Mononuclear cell (primary cell): ENCODE results near the gene GATM. TPM values are rescaled to one million over a fixed set of nuclear protein-coding genes. Genes with fewer than 3 reads are reported as not detected.
A peak's percentile ranks its signal among the peaks of the same experiment; 100 is the strongest.

ENCODE experiments used
- H3K27me3 ChIP-seq: 2 replicates; pipeline ENCODE4 v1.6.0; 2011; ENCODE audit warnings: low read length, control low read depth; ENCODE audit not compliant: insufficient read depth
- H3K4me1 ChIP-seq: 2 replicates; pipeline ENCODE4 v1.5.1; 2011; ENCODE audit warnings: mild to moderate bottlenecking, low read length, control low read depth; ENCODE audit not compliant: insufficient read depth
- H3K4me3 ChIP-seq: 2 replicates; pipeline ENCODE4 v1.5.1; 2011; ENCODE audit warnings: mild to moderate bottlenecking, low read length, moderate library complexity
- H3K9me3 ChIP-seq: 2 replicates; pipeline ENCODE4 v1.5.1; 2011; ENCODE audit warnings: low read depth, mild to moderate bottlenecking, control low read depth, low read length
- total RNA-seq: library from RNA; depleted of rRNA; stranded (reverse); fragments of >200 nt; gene quantifications from one replicate; pipeline ENCODE4 v1.2.3, GENCODE V29; 2012

GATM gene
- total RNA-seq, 1 donor = 2.3 TPM

DNA sequence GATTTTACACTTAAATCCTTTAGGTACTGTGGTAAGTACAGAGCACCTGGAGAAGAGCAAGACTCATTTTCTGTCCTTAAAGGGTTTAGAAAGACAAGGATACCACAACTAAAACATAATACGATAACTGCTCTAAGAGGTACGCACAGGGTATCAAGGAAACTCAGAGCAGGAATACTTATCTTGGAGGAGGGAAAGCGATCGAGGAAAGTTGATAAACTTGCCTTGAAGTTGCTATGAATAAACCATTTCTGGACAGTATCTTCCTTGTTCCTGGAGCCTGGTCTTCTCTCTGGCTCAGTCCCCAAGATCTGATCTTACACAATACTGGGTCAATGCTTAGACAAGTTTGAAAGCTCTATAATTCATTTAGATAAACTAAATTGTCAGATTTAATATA lies 17.6 kb upstream of the GATM start:
- Histone ChIP-seq H3K27me3 (no peaks in the 10 kb centered on the region), H3K9me3 (no peaks in the 10 kb centered on the region), H3K4me1 (peaks cover 4% of the 10 kb centered on the region), H3K4me3 (no peak overlapping the region)

DNA sequence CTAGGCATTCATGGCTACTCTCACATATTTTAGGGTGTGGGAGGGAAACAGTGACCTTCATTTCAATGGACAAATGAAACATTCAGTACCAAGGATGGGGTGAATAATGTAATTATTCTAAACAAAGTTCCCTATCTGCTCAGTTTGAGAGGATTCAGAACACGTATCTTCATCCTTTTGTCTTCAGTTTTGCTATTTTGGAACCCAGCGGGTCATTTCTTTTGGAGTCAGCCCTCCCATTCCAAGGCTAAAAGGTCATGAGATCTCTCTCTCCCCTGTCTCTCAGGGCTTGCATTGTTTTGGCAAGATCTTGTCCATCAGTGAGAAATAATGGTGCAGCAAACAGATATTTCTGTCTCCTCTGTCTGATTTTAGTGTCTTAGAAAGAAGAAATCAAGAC lies 16.3 kb upstream of the GATM start:
- Histone ChIP-seq H3K27me3 (no peaks in the 10 kb centered on the region), H3K4me1 (peaks cover 4% of the 10 kb centered on the region), H3K9me3 (no peaks in the 10 kb centered on the region), H3K4me3 (no peak overlapping the region)

DNA sequence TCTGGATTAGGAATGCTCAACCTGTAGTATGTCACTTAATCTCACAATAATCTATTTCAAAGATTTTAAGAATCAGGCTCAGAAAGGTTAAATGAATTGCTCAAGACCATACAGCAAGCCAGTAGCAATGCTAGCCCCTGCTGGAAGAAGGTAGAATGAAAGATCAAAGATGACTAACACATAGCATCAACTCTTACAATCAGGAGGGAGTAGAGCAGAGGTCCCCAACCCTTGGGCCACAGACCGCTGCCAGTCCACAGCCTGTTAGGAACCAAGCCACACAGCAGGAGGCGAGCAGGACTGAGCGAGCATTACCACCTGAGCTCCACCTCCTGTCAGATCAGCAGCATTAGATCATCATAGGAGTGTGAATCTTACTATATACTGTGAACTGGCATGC lies 15.5 kb upstream of the GATM start:
- Histone ChIP-seq H3K27me3 (no peaks in the 10 kb centered on the region), H3K4me3 (no peak overlapping the region), H3K9me3 (no peaks in the 10 kb centered on the region), H3K4me1 (peaks cover 4% of the 10 kb centered on the region)

DNA sequence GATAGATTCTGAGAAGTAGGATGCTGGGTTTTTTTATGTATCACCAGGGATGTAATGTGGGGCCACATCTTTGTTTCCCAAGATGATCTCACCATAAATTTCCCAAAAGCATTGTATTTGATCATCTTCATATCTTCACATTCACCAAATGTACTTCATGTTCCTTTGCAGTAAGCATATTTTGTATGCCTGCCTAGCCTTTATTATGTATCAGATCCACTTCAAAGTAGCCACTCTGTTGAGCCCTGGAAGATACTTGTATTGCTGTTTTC lies 14.2 kb upstream of the GATM start:
- Histone ChIP-seq H3K4me3 (no peak overlapping the region), H3K4me1 (peaks cover 4% of the 10 kb centered on the region), H3K9me3 (no peaks in the 10 kb centered on the region), H3K27me3 (no peaks in the 10 kb centered on the region)

DNA sequence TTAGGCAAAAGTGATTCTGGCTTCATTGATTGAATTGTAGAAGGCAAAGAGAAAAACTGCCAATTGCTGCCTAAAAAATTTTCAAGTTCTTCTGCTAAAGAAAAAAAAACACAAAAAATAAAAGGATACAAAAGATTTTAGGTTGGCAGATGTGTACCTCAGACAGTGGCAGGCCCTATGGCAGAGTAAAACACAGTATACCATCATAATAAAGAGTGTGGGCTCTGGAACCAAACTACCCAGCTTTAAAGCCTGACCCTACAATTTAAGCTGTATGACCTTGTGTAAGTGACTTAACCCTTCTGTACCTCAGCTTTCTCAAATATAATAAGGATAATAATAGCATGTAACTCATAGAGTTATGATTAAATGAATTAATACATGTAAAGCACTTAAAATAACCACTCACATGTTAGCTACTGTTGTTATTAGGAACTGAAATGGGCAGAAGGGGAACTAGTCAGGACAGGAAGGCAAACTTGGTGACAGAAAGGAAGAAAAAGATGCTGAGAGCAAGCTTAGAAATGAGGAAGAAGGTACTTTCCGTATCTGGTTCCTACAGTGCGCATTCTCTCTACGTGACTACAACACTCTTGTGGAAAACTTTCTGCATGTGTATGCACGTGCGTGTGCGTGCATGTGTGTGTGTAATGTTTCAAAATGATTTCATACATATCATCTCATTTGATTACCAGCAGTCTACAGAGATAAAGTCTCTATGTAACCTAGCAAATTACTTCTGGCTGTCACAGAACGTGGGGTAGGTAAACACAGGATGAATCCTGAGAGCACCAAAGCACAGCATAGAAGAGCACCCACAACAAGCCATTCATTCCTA lies 13.6 kb upstream of the GATM start:
- no peaks in the 10 kb centered on the region for H3K9me3 ChIP-seq
- peaks cover 4% of the 10 kb centered on the region for H3K4me1 ChIP-seq
- H3K4me3 ChIP-seq = no peak overlapping the region

DNA sequence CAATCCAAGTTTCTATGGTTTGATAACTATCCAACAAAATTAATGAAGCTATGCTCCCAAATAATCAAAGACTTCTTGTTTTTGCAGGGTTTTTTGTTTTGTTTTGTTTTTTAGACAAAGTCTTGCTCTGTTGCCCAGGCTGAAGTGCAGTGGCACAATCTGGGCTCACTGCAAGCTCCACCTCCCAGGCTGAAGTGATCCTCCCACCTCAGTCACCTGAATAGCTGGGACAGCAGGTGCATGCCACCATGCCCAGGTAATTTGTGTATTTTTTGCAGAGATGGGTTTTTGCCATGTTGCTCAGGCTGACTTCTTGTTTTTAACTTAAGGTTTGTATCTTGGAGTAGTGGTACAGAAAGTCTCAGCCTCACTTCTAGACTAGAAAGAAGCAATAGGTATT lies 11.0 kb upstream of the GATM start:
- Histone ChIP-seq H3K4me3 (no peak overlapping the region), H3K27me3 (peaks cover 6% of the 10 kb centered on the region), H3K4me1 (peaks cover 4% of the 10 kb centered on the region)

More for the DNA sequence above, 13.6 kb upstream of the GATM start:
- H3K27me3 ChIP-seq = peaks cover 4% of the 10 kb centered on the region

DNA sequence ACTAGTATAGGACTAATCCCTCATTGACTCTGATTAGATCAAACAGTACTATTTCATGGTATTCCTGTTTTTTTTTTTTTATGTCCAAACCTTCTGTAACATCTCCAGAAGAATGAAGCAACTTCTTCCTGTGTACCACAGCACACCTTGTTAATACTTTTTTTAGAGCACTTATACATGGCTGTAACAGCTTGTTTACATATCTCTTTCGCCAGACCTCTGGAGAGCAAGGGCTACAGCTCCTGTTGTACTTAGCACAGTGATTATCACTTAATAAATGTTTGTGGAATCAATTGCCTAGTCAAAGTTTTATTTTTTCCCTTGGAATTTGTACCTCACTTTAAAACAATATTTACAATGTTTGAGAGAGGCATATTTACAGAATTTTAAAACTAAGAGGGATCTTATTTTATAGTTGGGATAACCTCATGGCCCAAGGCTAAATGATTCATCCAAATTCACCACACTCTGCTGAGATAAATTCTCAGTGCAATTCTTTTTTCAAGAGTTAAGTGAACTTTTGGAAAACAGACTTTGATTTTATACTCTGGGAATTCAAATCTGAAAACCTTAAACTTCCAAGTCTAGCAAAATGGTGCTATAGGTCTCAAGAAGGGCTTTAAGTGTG lies 9.2 kb upstream of the GATM start:
- Histone ChIP-seq H3K4me1 (peaks cover 3% of the 10 kb centered on the region), H3K27me3 (peaks cover 6% of the 10 kb centered on the region), H3K4me3 (no peak overlapping the region), H3K9me3 (no peaks in the 10 kb centered on the region)

More for the DNA sequence above, 11.0 kb upstream of the GATM start:
- H3K9me3 ChIP-seq = no peaks in the 10 kb centered on the region

DNA sequence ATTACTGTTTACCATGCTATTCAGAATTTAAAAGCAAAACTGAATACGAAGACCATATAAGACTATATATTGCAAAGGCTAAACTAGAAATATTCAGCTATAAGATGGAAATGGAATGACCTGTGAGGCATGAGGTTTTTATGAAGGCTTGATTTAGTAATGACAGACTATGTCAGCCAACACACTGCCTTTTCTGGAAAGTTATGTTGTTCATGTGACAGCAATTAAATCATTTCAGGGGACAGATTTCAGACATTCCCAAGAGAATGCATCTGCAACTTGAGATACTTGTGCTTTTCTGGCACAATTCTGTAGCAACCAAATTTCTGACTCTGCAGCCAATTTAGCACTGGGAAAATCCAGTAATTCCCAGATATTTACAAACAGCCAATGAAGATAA lies 8.6 kb upstream of the GATM start:
- Histone ChIP-seq H3K27me3 (peaks cover 8% of the 10 kb centered on the region), H3K4me1 (no peaks in the 10 kb centered on the region), H3K4me3 (no peak overlapping the region), H3K9me3 (no peaks in the 10 kb centered on the region)

DNA sequence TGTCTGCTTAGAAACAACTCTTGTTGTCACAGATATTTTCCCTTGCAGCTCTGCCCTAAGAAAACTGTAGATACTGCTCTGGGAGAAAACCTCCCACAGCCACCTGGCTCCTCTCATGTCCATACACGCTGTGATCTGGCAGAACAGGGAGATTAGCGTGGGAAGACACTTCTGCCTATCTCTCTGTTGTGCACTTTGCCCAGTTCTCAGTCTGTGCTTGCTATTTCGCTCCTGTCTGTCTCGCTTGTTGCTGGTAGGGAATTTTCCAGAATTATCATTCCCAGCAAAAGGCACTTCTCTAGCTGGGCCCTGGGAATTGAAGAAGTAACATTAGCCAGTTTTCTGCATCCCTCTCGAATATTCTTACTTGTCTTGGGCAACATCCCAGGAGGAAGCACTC lies 8.1 kb upstream of the GATM start:
- Histone ChIP-seq H3K9me3 (no peaks in the 10 kb centered on the region), H3K4me1 (no peaks in the 10 kb centered on the region), H3K27me3 (peaks cover 14% of the 10 kb centered on the region), H3K4me3 (no peak overlapping the region)

DNA sequence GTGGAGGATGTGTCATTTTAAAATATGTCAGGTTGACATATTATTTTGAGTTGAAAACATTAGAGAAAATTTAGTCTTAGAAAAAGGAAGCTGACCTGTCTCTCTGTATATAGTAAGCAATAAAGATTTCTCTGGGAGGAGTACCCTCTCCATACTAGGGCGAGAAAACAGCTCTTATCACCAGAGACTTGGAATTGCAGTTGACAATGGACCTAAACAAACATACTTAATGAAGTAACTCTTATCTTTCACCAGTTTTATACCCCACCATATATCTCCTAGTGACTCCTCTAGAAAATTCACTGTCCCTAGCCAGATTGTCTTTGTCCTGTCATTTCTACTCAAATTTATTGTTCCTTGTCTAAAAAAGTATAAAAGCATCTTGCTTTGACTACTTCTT lies 7.2 kb upstream of the GATM start:
- Histone ChIP-seq H3K4me1 (no peaks in the 10 kb centered on the region), H3K9me3 (no peaks in the 10 kb centered on the region), H3K4me3 (no peak overlapping the region), H3K27me3 (peaks cover 17% of the 10 kb centered on the region)

DNA sequence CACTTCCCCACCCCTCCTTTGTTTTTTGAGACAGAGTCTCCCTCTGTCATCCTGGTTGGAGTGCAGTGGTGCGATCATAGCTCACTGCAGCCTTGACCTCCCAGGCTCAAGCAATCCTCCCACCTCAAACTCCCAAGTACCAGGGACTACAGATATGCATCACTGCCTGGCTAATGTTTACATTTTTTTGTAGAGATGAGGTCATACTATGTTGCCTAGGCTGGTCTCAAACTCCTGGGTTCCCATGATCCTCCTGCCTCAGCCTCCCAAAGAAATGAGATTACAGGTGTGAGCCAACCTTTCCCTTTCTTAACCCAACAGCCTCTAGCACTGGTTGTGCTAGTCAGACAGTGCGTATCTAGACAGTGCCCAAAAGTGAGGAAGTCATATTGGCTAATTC lies 6.4 kb upstream of the GATM start:
- H3K9me3 ChIP-seq = no peaks in the 10 kb centered on the region
- H3K27me3 ChIP-seq = peaks cover 20% of the 10 kb centered on the region
- H3K4me3 ChIP-seq = no peak overlapping the region
- H3K4me1 ChIP-seq = no peaks in the 10 kb centered on the region

DNA sequence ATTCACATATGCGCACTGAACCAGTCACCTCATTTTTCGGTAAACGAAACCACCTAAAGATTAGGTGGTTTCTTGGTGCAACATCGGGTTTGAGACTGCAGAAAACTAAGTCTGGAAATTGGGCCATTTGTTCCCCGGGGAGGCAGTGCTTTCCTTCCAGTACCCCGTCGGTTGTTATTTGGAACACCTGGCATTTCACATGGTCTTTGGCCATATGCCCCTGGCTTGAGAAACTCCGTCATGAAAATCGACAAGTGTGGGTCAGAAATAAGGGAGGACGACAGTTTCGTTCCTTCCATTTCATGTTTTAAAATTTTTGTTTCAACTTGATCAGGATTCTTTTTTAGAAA lies 544 bp upstream of the GATM start:
- Histone ChIP-seq H3K4me1 (peaks cover 16% of the 10 kb centered on the region), H3K4me3 (peak overlapping the region; percentile 42), H3K27me3 (peaks cover 44% of the 10 kb centered on the region)

DNA sequence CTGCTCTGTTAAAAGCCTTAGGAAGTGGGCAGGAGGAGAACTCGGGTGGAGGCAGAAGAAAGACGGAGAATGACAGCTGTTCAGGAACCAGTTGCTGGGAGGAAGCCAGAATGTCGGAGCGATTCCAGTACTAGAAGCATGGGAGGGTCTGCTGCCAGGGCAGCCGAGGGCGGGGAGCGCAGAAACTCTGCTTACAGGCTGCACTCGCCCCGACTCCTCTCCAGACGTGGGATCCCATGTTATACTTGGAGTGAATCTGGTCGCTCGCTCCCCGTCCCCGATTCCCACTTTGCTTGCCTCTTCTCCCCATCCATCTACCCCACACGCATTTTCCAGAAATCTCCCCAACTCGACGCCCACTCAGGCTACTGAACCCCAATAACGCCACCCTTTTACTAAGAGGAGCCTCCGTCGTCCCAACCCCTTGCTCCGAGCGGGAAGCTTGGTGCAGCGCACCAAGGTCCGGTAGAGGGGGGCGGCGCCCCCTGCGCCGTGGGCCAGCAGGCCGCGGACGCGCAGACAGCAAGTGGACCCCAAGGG lies 665 bp downstream of the GATM start:
- Histone ChIP-seq H3K9me3 (no peaks in the 10 kb centered on the region), H3K4me1 (peaks cover 16% of the 10 kb centered on the region), H3K27me3 (peaks cover 44% of the 10 kb centered on the region), H3K4me3 (peak overlapping the region; percentile 42)

More for the DNA sequence above, 544 bp upstream of the GATM start:
- H3K9me3 ChIP-seq = no peaks in the 10 kb centered on the region

DNA sequence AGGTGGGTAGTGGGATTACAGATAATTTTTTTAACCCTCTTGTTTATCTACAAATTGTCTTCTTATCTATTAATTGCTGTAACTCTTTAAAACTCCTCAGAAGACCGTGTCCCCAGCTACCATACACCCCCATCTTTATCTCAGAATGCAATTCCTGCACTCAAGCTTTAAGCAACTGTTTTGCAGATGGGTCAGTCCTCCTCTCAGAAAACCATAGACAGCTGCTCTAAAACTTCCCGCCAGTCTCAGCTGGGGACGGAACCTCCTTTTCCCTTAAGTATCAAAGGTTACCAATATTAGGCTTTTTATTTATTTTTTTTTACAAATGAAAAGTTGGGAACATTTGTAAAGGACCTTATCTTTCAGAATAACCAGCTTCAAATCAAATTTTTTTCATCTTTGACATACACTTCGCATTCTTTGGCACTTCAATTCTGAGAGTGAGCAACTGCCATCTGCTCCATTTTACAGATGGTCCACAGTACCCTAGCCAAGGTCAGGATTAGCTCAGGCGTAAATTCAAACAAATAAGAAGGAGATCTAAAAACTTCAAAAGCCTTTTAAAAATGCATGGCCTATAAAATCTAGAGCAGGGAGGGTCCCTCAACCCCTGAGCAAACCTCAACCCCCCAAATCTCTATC lies 1.3 kb downstream of the GATM start:
- Histone ChIP-seq H3K4me1 (peaks cover 16% of the 10 kb centered on the region), H3K4me3 (no peak overlapping the region), H3K9me3 (no peaks in the 10 kb centered on the region), H3K27me3 (peaks cover 44% of the 10 kb centered on the region)

DNA sequence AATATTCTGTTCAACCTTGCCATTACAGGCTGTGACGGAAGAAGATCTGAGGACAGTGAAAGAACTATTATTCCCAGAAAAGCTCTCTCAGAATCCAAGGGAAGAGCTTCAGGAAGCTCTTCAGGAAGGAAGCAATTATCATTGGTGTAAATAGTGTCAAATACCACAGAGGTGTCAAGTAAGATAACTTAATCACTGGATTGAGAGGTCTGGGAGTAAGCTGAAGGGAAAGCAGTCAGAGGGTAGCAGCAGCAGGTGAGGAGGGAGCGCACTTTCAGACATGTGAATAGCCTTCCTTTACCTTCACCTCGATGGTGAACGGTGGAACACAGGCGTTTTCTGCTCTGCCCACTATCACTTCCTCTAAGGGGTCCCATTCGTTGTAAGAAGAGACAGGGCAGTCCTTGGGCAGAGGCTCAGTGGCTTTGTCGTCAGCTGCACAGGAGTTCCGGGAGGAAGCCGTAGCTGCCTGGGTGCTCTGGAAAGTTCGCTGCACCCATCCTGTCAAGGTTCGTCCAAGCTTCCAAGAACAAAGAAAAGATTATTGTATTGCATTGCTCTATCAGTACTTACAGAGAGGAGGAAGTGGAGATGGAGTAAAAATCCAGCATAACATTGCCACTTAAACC lies 1.9 kb downstream of the GATM start:
- Histone ChIP-seq H3K4me3 (no peak overlapping the region), H3K4me1 (peaks cover 16% of the 10 kb centered on the region), H3K9me3 (no peaks in the 10 kb centered on the region), H3K27me3 (peaks cover 37% of the 10 kb centered on the region)
